ENCODE measurements around the gene COMMD7.

Gene COMMD7

GRCh38 chr20:32675223-32675975 is 67.9 kb downstream of the COMMD7 start:
- DNase-seq, result no peak

GRCh38 chr20:32674362-32674789 is 68.9 kb downstream of the COMMD7 start:
- DNase-seq, result peak; percentile 28 to 66 (median 55)

GRCh38 chr20:32672982-32673851 is 70.0 kb downstream of the COMMD7 start:
- DNase-seq, result peak in 1 of 5 donors; percentile 29

- DNase-seq, result no peak
Observed at GRCh38 chr20:32672394-32672981, 70.8 kb downstream of the COMMD7 start.

GRCh38 chr20:32670773-32671455 is 72.4 kb downstream of the COMMD7 start:
- no peak for DNase-seq

- no peak for DNase-seq
Observed at GRCh38 chr20:32667027-32667426, 76.2 kb downstream of the COMMD7 start.

- no peak for DNase-seq
Observed at GRCh38 chr20:32664678-32665159, 78.5 kb downstream of the COMMD7 start.

GRCh38 chr20:32664012-32664677 is 79.1 kb downstream of the COMMD7 start:
- no peak for DNase-seq

GRCh38 chr20:32663335-32664011 is 79.8 kb downstream of the COMMD7 start:
- DNase-seq, result no peak

- no peak for DNase-seq
Observed at GRCh38 chr20:32661820-32662528, 81.3 kb downstream of the COMMD7 start.

- DNase-seq, result no peak
Observed at GRCh38 chr20:32660661-32661060, 82.6 kb downstream of the COMMD7 start.

GRCh38 chr20:32656827-32657226 is 86.4 kb downstream of the COMMD7 start:
- DNase-seq, result no peak

- no peak for DNase-seq
Observed at GRCh38 chr20:32655903-32656512, 87.3 kb downstream of the COMMD7 start.

GRCh38 chr20:32652739-32653526 is 90.3 kb downstream of the COMMD7 start:
- peak; percentile 71 to 87 (median 78) for DNase-seq

Data from T-helper 1 cell (primary cell).